ENCODE data around the gene NR3C1. TPM values are rescaled to one million over a fixed set of nuclear protein-coding genes. Genes with fewer than 3 reads are reported as not detected.

Gene NR3C1
- total and polyA plus RNA-seq, 2 of the 4 experiments (the other 2 are of a cell fraction): 13.7 to 77.4 TPM

GRCh38 chr5:143354025-143354424, 49.5 kb downstream of the NR3C1 start:
- Histone ChIP-seq H2BK20ac (ENCODE audit: low read depth, low read length) (no peak overlapping the region), H3K14ac (replicated peaks; ENCODE audit: low read depth, low read length) (no peak overlapping the region), H4K91ac (ENCODE audit: insufficient read depth, low read depth, low read length) (no peak overlapping the region), H3K27me3 (ENCODE audit: control insufficient read depth, insufficient read depth, low read length) (no peaks in the 10 kb centered on the region), H2AK9ac (replicated peaks; ENCODE audit: low read depth, low read length, poor library complexity) (no peak overlapping the region), H4K8ac (ENCODE audit: low read depth in 2 of 2, low read length in 2 of 2) (no peak overlapping the region), H3K9me3 (ENCODE audit: control insufficient read depth, insufficient read depth, low read length) (no peaks in the 10 kb centered on the region), H2AFZ (replicated peaks; ENCODE audit: low read length, poor library complexity) (no peak overlapping the region), H2BK120ac (ENCODE audit: low read depth, low read length) (no peak overlapping the region), H3K36me3 (ENCODE audit: control insufficient read depth, insufficient read depth, low read length) (peaks cover 2% of the 10 kb centered on the region; the same call in 1 of the 2 replicates), H3K18ac (ENCODE audit: low read depth, low read length) (no peak overlapping the region), H3K23ac (ENCODE audit: low read depth, low read length) (no peak overlapping the region), H2BK5ac (ENCODE audit: low read depth, low read length, poor library complexity, severe bottlenecking) (no peak overlapping the region), H3K4me1 (ENCODE audit: control insufficient read depth, insufficient read depth, low read length) (peaks cover 10% of the 10 kb centered on the region), H4K20me1 (ENCODE audit: insufficient read depth, low read length) (peaks cover 56% of the 10 kb centered on the region; the same call in 1 of the 2 replicates), H2AK5ac (ENCODE audit: low read depth, low read length) (no peak overlapping the region), H3K56ac (ENCODE audit: extremely low read depth, insufficient read depth, low read length) (no peak overlapping the region), H3K4me2 (ENCODE audit: low read depth, low read length) (peak overlapping the region; percentile 41; the same call in 1 of the 2 replicates), H3K9me1 (ENCODE audit: insufficient read depth, low read length) (peaks cover 8% of the 10 kb centered on the region), H4K5ac (ENCODE audit: low read depth, low read length) (no peak overlapping the region), H3K4ac (ENCODE audit: low read depth, low read length) (no peak overlapping the region), H3K79me1 (ENCODE audit: low read depth in 1 of 2, low read length in 2 of 2) (peaks cover 26 to 72% of the 10 kb centered on the region in 2 experiments; a peak in 3 of 4 replicates), H3K4me3 (ENCODE audit: insufficient read depth, low read depth, low read length) (no peak overlapping the region), H3K27ac (ENCODE audit: insufficient read depth, low read length) (no peak overlapping the region), H2BK15ac (ENCODE audit: low read depth, low read length) (no peak overlapping the region), H3K9ac (ENCODE audit: low read depth, low read length) (no peak overlapping the region; the same call in 1 of the 2 replicates)
- intact Hi-C loops (cut with micrococcal nuclease) (loop anchor here (2.0 kb wide), 1 partner anchor 13 kb away; no protein-coding TSS in a partner anchor), dilution Hi-C loops (cut with HindIII; ENCODE audit: low sequenced_read_pairs, unreplicated experiment) (no loop called here), in situ Hi-C loops (cut with MboI; ENCODE audit: low sequenced_read_pairs) (no loop called here)
- TF ChIP-seq MXI1 (IDR thresholded peaks at IDR 0.05; ENCODE audit: borderline replicate concordance, low read depth, low read length): no peak
- TF ChIP-seq SMC3 (IDR thresholded peaks at IDR 0.05; ENCODE audit: low read depth, low read length): no peak
- no peak for TF ChIP-seq RCOR1 (IDR thresholded peaks at IDR 0.05; ENCODE audit: insufficient replicate concordance, low read length)
- no CpG with 5 or more reads among the region's 3 CpGs for WGBS, 2 experiments (ENCODE audit: extremely low coverage in 2 of 2, insufficient read length in 1 of 2)
- ChIA-PET CTCF (no interaction called here), POLR2A (ENCODE audit: unreplicated experiment) (no interaction called here)
- ATAC-seq (ENCODE audit: low read depth) (no peak), DNase-seq (no peak)
- BruUV-seq (replicated peaks): no TSS peak
